Brain microvascular endothelial cell (primary cell): Measurements from ENCODE around the gene MAP2K6.

Experiments used
- DNase-seq: peaks from one replicate; pipeline ENCODE4 v3.0.0-alpha.2; 2020
- H3K27ac ChIP-seq: fragments of 250-450 bp; sonication (Bioruptor Pico); 2 replicates; pipeline ENCODE4 v1.5.1; 2020; ENCODE audit warnings: mild to moderate bottlenecking, moderate library complexity
- H3K27me3 ChIP-seq: fragments of 250-450 bp; sonication (Bioruptor Pico); replicated peaks from 2 replicates; pipeline ENCODE4 v1.5.1; 2020; ENCODE audit warnings: mild to moderate bottlenecking
- H3K36me3 ChIP-seq: fragments of 250-450 bp; sonication (Bioruptor Pico); replicated peaks from 2 replicates; pipeline ENCODE4 v1.5.1; 2020; ENCODE audit warnings: mild to moderate bottlenecking
- H3K4me3 ChIP-seq: 2 replicates; pipeline ENCODE4 v1.5.1; 2011; ENCODE audit warnings: low read depth, mild to moderate bottlenecking, control low read depth, low read length, moderate library complexity
- in situ Hi-C: cut with HindIII; loops from 2 replicates; pipeline ENCODE4 v1.10.0; 2017; ENCODE audit warnings: low sequenced_read_pairs, low pct_ligation_motif_present
- TF ChIP-seq, protein P1 (sequence below): IDR thresholded peaks from 2 replicates; pipeline ENCODE4 v1.5.1; 2011; ENCODE audit warnings: low read depth, mild to moderate bottlenecking, moderate library complexity, low read length, control low read depth, inconsistent platforms; ENCODE audit errors: missing control alignments

Gene MAP2K6

DNA sequence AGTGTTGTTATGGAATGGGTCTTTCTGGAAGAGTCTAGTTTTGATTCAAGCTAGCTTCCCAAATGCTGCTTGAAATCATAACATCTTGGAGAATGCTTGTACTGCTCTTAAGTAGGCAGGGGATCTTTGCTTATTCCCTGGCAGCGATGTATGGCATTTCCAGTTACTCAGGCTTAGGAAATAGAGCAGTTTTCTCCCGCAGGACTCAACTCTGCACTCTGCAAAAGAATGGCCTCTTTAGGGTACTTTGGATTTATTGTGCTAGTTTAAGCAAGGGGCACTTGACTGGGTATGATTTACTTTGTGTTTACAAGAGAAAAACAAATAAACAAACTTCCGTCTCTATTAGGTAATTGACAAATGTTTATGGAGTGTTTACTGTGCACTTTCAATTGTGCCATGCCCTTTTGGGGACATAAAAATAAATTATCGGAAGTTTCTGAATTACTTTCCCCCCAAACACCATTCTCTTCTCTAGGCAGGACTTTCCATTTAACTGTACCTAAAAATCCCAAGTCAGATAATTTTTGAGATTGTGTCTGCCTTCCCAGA lies 164.0 kb downstream of the MAP2K6 start:
- no peak overlapping the region for H3K4me3 ChIP-seq
- TF ChIP-seq, protein P1, sequence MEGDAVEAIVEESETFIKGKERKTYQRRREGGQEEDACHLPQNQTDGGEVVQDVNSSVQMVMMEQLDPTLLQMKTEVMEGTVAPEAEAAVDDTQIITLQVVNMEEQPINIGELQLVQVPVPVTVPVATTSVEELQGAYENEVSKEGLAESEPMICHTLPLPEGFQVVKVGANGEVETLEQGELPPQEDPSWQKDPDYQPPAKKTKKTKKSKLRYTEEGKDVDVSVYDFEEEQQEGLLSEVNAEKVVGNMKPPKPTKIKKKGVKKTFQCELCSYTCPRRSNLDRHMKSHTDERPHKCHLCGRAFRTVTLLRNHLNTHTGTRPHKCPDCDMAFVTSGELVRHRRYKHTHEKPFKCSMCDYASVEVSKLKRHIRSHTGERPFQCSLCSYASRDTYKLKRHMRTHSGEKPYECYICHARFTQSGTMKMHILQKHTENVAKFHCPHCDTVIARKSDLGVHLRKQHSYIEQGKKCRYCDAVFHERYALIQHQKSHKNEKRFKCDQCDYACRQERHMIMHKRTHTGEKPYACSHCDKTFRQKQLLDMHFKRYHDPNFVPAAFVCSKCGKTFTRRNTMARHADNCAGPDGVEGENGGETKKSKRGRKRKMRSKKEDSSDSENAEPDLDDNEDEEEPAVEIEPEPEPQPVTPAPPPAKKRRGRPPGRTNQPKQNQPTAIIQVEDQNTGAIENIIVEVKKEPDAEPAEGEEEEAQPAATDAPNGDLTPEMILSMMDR = no peak
- H3K36me3 ChIP-seq = no peaks in the 10 kb centered on the region
- no peak overlapping the region for H3K27ac ChIP-seq
- no peak for DNase-seq
- H3K27me3 ChIP-seq = no peaks in the 10 kb centered on the region
- in situ Hi-C loops = no loop called here

- H3K4me3 ChIP-seq = no peak overlapping the region
- H3K27me3 ChIP-seq = no peaks in the 10 kb centered on the region
- in situ Hi-C loops = no loop called here
- H3K36me3 ChIP-seq = no peaks in the 10 kb centered on the region
- DNase-seq = no peak
- H3K27ac ChIP-seq = no peak overlapping the region
- TF ChIP-seq, protein P1 = no peak
Observed at GRCh38 chr17:69579961-69580677, 165.6 kb downstream of the MAP2K6 start.

- in situ Hi-C loops = no loop called here
- no peak overlapping the region for H3K27ac ChIP-seq
- TF ChIP-seq, protein P1 = no peak
- H3K27me3 ChIP-seq = no peaks in the 10 kb centered on the region
- no peak overlapping the region for H3K4me3 ChIP-seq
- H3K36me3 ChIP-seq = no peaks in the 10 kb centered on the region
- DNase-seq = no peak
Observed at GRCh38 chr17:69581061-69581961, 166.8 kb downstream of the MAP2K6 start.

GRCh38 chr17:69588316-69588715 lies 173.8 kb downstream of the MAP2K6 start:
- no peak overlapping the region for H3K27ac ChIP-seq
- DNase-seq = no peak
- H3K27me3 ChIP-seq = no peaks in the 10 kb centered on the region
- no peaks in the 10 kb centered on the region for H3K36me3 ChIP-seq
- no peak overlapping the region for H3K4me3 ChIP-seq
- TF ChIP-seq, protein P1 = no peak
- in situ Hi-C loops = no loop called here

DNA sequence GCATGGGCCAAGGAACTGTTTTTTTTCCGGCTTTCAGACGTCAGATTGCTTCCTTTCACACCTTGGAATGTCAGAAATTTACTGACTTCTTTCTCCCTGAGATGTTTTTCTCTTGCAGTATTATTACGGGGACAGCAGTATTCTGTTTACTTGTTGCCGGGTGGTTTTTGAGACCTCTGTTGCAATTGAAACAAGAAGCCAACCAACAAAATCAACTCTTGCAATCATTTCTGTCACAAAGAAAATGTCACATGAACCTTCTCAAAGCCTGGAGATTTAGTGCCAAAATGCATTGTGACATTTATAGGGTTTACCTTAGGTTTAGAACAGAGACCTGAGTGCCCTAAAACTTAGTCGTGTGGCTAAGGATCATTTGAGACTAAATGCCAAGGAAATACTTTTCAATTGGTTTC lies 174.3 kb downstream of the MAP2K6 start:
- DNase-seq = no peak

More for the DNA sequence above, 174.3 kb downstream of the MAP2K6 start:
- no peaks in the 10 kb centered on the region for H3K27me3 ChIP-seq
- no peaks in the 10 kb centered on the region for H3K36me3 ChIP-seq
- in situ Hi-C loops = no loop called here
- TF ChIP-seq, protein P1 = no peak
- H3K4me3 ChIP-seq = no peak overlapping the region
- no peak overlapping the region for H3K27ac ChIP-seq
